Caco-2 (cell line): Measurements from ENCODE around the gene VANGL1. TPM values are rescaled to one million over a fixed set of nuclear protein-coding genes. Genes with fewer than 3 reads are reported as not detected.

Experiments
- BruUV-seq: library from RNA; stranded (reverse); fragments of 400-500 nt; replicated peaks from 2 replicates; lab custom pipeline; 2021; lab: Mats Ljungman, UMichigan
- CTCF ChIA-PET: fragments of 300-600 bp; sonication (Branson Sonifier 250); formaldehyde crosslinking; loops from one replicate; lab custom pipeline; 2022; ENCODE audit warnings: antibody characterized with exemption; lab: Charles Lee
- POLR2A ChIA-PET: fragments of 300-600 bp; sonication (Branson Sonifier 250); formaldehyde crosslinking; loops from one replicate; lab custom pipeline; 2022; ENCODE audit warnings: antibody characterized with exemption; lab: Charles Lee
- DNase-seq, 2 experiments: peaks; one replicate each; pipeline versions ENCODE4 v3.0.0 to v3.0.0-alpha.2; 2020 to 2022
- H3K27me3 ChIP-seq: replicated peaks from 2 replicates; pipeline ENCODE4 v1.6.0; 2011; ENCODE audit warnings: low read length; ENCODE audit not compliant: control insufficient read depth, insufficient read depth
- H3K36me3 ChIP-seq: 2 replicates; pipeline ENCODE4 v1.5.1; 2011; ENCODE audit warnings: low read length; ENCODE audit not compliant: control insufficient read depth, insufficient read depth
- H3K4me1 ChIP-seq: fragments of 250-450 bp; sonication (Bioruptor Pico); 2 replicates; pipeline ENCODE4 v1.5.1; 2020; ENCODE audit warnings: mild to moderate bottlenecking
- H3K4me3 ChIP-seq: 2 replicates; pipeline ENCODE4 v1.5.1; 2011; ENCODE audit warnings: low read depth, mild to moderate bottlenecking, control low read depth, low read length
- H3K9me3 ChIP-seq: fragments of 250-450 bp; sonication (Bioruptor Pico); 2 replicates; pipeline ENCODE4 v1.5.1; 2020; ENCODE audit warnings: mild to moderate bottlenecking, moderate library complexity
- H3K27ac Mint-ChIP-seq: one replicate; pipeline ENCODE4 v1.8.0; 2022; ENCODE audit warnings: mixed read lengths; ENCODE audit not compliant: unreplicated experiment
- H3K27me3 Mint-ChIP-seq: one replicate; pipeline ENCODE4 v1.8.0; 2022; ENCODE audit warnings: mixed read lengths; ENCODE audit not compliant: insufficient read depth, unreplicated experiment
- H3K36me3 Mint-ChIP-seq: one replicate; pipeline ENCODE4 v1.8.0; 2022; ENCODE audit warnings: mild to moderate bottlenecking, mixed read lengths; ENCODE audit not compliant: insufficient read depth, unreplicated experiment
- H3K4me1 Mint-ChIP-seq: one replicate; pipeline ENCODE4 v1.8.0; 2022; ENCODE audit warnings: low read depth, mixed read lengths; ENCODE audit not compliant: unreplicated experiment
- H3K4me3 Mint-ChIP-seq: one replicate; pipeline ENCODE4 v1.8.0; 2022; ENCODE audit warnings: mild to moderate bottlenecking, moderate library complexity, mixed read lengths; ENCODE audit not compliant: unreplicated experiment
- H3K9me3 Mint-ChIP-seq: one replicate; pipeline ENCODE4 v1.8.0; 2022; ENCODE audit warnings: mixed read lengths; ENCODE audit not compliant: unreplicated experiment
- CTCF ChIP-seq, 2 experiments: fragments of 200-600 bp in 1 of 2; IDR thresholded peaks; 1 replicate in 1 of 2; 2 replicates in 1 of 2; pipeline versions ENCODE4 v1.5.1 to v1.8.0; 2011 to 2022; ENCODE audit warnings: antibody characterized with exemption in 1 of 2, control low read depth in 1 of 2, inconsistent platforms in 1 of 2, low read depth in 1 of 2, low read length in 1 of 2, mild to moderate bottlenecking in 1 of 2, moderate library complexity in 1 of 2; ENCODE audit not compliant: insufficient read depth in 1 of 2, severe bottlenecking in 1 of 2, unreplicated experiment in 1 of 2
- intact Hi-C: fragments of 100-400 bp; cut with micrococcal nuclease; formaldehyde crosslinking; loops from one replicate; pipeline ENCODE4 v1.10.0; 2022; ENCODE audit not compliant: unreplicated experiment
- total RNA-seq: library from RNA; stranded (reverse); gene quantifications from 2 replicates; pipeline ENCODE4 v1.2.3, GENCODE V29; 2022

Gene VANGL1
- total RNA-seq, 1 experiment from 2014 or later: 13.6 TPM

- H3K27me3 ChIP-seq: no peaks in the 10 kb centered on the region
- POLR2A ChIA-PET: no interaction called here
- no peaks in the 10 kb centered on the region for H3K9me3 ChIP-seq
- intact Hi-C loops: no loop called here
- BruUV-seq: no TSS peak
- H3K4me3 ChIP-seq: no peak overlapping the region
- Mint-ChIP-seq H3K36me3 (no peaks in the 10 kb centered on the region), H3K9me3 (peaks cover 10% of the 10 kb centered on the region), H3K27ac (no peak overlapping the region), H3K4me3 (no peak overlapping the region), H3K4me1 (peaks cover 6% of the 10 kb centered on the region), H3K27me3 (no peaks in the 10 kb centered on the region)
- DNase-seq: no peak
- CTCF ChIA-PET: no interaction called here
- H3K36me3 ChIP-seq: no peaks in the 10 kb centered on the region
- no peak for TF ChIP-seq CTCF (IDR thresholded peaks at IDR 0.05; ENCODE audit: insufficient read depth in 1 of 2, low read depth in 1 of 2, low read length in 1 of 2, severe bottlenecking in 1 of 2, unreplicated experiment in 1 of 2)
- no peaks in the 10 kb centered on the region for H3K4me1 ChIP-seq
Measured at GRCh38 chr1:115604508-115604907, 37.3 kb upstream of the VANGL1 start.

- Mint-ChIP-seq H3K36me3 (no peaks in the 10 kb centered on the region), H3K9me3 (peaks cover 10% of the 10 kb centered on the region), H3K27ac (no peak overlapping the region), H3K4me1 (peaks cover 6% of the 10 kb centered on the region), H3K27me3 (no peaks in the 10 kb centered on the region), H3K4me3 (no peak overlapping the region)
- no peaks in the 10 kb centered on the region for H3K36me3 ChIP-seq
- no peak overlapping the region for H3K4me3 ChIP-seq
- no TSS peak for BruUV-seq
- ChIA-PET POLR2A (no interaction called here), CTCF (no interaction called here)
- H3K27me3 ChIP-seq: no peaks in the 10 kb centered on the region
- no peak for DNase-seq
- H3K9me3 ChIP-seq: no peaks in the 10 kb centered on the region
- no peak for TF ChIP-seq CTCF (IDR thresholded peaks at IDR 0.05; ENCODE audit: insufficient read depth in 1 of 2, low read depth in 1 of 2, low read length in 1 of 2, severe bottlenecking in 1 of 2, unreplicated experiment in 1 of 2)
- no peaks in the 10 kb centered on the region for H3K4me1 ChIP-seq
- intact Hi-C loops: no loop called here
Measured at GRCh38 chr1:115606305-115606704, 35.5 kb upstream of the VANGL1 start.

DNA sequence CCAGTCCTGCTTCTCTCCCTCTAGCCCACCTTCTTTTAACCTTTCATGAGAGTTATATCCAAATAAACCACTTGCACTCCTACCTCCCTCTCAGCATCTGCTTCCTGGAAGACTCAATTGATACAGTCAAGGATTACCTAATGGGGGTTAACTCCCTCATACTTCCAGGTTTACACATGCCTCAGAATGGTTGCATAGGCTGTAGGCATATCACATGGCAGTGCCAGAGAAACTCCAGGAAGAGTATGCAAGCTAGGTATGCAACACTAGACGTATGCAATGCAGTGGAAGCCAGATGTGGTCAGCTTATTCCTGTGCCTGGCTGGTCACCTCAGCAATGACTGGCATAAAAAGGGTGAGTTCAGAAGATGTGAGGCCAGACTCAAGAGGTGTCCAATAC is 32.7 kb upstream of the VANGL1 start:
- Histone ChIP-seq H3K9me3 (no peaks in the 10 kb centered on the region), H3K36me3 (no peaks in the 10 kb centered on the region), H3K4me3 (no peak overlapping the region), H3K27me3 (no peaks in the 10 kb centered on the region), H3K4me1 (no peaks in the 10 kb centered on the region)
- Mint-ChIP-seq H3K4me1 (peaks cover 6% of the 10 kb centered on the region), H3K9me3 (peaks cover 8% of the 10 kb centered on the region), H3K4me3 (no peak overlapping the region), H3K36me3 (no peaks in the 10 kb centered on the region), H3K27ac (no peak overlapping the region), H3K27me3 (no peaks in the 10 kb centered on the region)
- CTCF ChIA-PET: interaction anchor here (0.6 to 1.9 kb wide), 6 partner anchors 34 to 170 kb away, joined by 4 to 31 read pairs (median 14); partner anchors contain the start of gene VANGL1
- POLR2A ChIA-PET: no interaction called here
- intact Hi-C loops: loop anchor here (2.0 kb wide), 1 partner anchor 106 kb away; no protein-coding TSS in a partner anchor
- DNase-seq: no peak
- BruUV-seq: no TSS peak
- TF ChIP-seq CTCF (IDR thresholded peaks at IDR 0.05; ENCODE audit: insufficient read depth in 1 of 2, low read depth in 1 of 2, low read length in 1 of 2, severe bottlenecking in 1 of 2, unreplicated experiment in 1 of 2): no peak
